Stimulated activated CD8-positive, alpha-beta memory T cell treated with anti-CD3 and anti-CD28 coated beads, Interleukin-15, amount 100 ng/mL, for 48 hours (primary cell): Measurements from ENCODE around the gene TNFRSF14.

Experiments
- DNase-seq, 2 donors: peaks; one replicate each; pipeline ENCODE4 v3.0.0-alpha.2; 2020; ENCODE audit warnings: low read depth in 2 of 2

The TNFRSF14 gene

DNA sequence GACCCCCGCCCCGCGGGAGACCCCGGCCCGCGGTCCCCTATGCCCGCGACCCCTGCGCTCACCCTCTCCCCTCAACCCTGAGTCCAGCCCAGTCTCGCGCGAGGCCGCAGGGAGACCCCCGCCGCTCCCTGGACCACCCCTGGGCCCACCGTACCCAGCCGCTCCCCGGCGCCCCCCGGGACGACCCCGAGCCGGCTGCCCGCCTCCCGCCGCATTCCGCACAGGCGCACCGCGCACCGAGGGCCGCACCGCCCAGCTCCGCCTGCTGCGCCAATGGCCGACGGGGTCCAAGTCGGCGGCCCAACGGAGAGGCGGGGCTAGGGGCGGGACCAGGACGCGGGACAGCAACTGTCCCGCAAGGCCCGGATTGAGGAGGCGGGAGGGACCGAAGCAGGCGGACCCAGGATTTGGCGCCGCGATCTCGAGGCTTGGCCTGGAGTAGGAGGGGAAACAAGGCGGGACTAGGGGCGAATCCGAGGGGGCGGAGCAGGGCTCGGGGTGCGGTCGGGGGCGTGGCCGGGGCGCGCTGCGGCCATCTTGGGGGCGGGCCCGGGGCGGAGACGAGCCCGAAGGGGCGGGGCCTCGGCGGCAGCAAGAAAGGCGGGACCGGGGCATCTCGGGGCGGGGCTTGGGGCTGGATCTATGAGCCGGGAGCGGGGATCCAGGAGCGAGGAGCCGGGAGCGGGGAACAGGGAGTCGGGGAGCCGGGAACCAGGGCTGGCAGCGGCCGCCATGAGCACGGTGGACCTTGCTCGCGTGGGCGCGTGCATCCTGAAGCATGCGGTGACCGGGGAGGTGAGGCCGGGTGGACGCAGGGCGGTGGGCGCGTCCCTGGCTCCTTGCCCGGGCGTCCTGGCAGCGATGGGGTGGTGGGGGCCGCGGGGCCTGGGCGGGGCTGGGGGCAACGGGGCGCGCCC lies 30.2 kb downstream of the TNFRSF14 start, which contains the start of gene PRXL2B:
Gene PRXL2B (plus strand): TSS at position 624 of the 917 bp plus-strand sequence. CDS start 109 bp downstream, at position 733.
- DNase-seq, result peak; percentile 96 to 97

DNA sequence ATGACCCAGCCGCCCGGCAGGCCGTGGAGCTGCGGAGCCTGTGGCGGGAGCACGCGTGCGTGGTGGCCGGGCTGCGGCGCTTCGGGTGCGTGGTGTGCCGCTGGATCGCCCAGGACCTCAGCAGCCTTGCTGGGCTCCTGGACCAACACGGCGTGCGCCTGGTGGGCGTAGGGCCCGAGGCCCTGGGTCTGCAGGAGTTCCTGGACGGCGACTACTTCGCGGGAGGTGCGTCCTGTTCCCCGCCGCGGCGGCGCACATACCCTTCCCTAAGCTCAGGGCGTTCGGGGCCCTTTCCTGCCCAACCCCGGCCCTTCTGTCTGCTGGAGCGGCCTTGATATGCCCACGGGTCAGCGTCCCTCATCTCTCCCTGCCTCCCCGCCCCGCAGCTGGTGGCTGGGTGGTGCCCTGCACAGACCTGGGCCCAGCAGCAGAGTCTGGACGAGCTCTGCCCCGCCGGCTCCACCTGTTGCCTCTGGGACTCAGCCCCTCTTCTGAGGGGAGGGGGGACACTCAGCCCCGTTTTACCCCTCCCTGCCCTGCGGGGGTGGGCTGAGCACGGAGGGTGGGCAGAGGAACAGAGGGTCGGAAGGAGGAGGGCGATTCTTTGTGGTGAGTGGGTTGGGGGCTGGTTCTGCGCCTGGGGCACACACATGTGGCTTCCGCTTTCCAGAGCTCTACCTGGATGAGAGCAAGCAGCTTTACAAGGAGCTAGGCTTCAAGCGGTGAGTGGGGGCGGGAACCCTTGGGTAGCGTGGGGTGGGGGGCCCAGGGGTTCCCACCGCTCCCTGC lies 31.1 kb downstream of the TNFRSF14 start:
- no peak for DNase-seq

DNA sequence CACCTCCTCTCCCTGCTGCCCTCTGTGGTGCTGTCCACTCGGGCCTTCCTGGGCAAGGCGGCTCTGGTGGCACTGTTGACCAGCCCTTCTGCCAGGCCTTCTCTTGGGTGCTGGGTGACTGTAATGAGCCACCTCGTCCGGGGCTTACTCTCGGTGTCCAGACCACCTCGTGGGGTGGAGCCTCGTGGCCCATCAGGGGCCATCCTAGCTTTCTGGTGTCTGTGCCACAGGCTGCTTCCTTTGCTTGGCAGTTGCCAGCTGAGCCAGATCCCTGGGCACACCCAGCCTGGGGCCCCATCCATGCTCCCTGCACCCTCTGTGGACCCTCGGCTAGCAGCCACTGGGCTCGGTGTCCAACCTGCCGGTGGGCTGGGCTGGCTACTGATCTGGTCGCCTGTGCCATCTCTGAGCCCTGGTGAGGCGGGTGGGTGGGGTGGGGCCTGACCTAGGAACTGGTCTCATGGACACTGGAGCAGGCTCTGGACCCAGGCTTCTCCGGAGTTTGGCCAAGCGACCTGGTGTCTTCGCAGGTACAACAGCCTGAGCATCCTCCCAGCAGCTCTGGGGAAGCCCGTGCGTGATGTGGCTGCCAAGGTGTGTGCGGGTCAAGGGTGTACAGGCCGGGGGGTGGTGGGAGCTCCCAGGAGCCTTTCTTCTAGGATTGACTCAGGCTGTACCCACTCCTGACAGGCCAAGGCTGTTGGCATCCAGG lies 31.8 kb downstream of the TNFRSF14 start:
- no peak for DNase-seq

DNA sequence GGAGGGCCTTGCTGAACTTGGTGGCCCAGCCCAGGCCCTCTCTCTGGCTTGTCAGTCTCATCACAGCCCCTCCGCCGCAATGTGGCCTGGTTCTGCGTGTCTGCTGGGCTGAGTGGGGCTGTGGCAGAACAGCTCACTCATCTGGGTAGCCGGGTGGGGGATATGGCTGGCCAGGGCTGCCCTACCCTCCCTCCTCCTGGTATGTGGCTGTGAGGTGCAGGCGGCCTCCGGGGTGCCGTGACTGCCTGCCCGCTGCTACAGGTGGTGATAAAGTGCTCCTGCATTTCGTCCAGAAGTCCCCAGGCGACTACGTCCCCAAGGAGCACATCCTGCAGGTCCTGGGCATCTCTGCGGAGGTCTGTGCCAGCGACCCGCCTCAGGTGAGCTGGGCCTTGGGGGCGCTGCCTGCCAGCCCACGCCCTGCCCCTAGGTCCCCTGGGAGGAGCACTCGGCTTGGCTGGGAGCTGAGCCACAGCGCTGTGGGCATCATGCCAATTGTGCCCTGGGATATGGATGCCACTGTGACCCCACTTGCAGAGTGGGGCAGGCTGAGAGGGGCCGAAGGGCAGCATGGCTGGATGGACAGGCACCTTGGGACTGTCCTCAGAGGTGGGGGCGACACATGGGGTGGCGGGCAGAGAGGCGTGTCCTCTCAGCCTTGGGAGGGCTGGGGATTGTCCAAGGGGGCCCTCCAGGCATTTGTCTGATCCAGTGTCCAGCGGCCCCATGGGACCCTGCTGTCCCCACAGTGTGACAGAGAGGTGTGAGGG lies 32.7 kb downstream of the TNFRSF14 start:
- no peak for DNase-seq

DNA sequence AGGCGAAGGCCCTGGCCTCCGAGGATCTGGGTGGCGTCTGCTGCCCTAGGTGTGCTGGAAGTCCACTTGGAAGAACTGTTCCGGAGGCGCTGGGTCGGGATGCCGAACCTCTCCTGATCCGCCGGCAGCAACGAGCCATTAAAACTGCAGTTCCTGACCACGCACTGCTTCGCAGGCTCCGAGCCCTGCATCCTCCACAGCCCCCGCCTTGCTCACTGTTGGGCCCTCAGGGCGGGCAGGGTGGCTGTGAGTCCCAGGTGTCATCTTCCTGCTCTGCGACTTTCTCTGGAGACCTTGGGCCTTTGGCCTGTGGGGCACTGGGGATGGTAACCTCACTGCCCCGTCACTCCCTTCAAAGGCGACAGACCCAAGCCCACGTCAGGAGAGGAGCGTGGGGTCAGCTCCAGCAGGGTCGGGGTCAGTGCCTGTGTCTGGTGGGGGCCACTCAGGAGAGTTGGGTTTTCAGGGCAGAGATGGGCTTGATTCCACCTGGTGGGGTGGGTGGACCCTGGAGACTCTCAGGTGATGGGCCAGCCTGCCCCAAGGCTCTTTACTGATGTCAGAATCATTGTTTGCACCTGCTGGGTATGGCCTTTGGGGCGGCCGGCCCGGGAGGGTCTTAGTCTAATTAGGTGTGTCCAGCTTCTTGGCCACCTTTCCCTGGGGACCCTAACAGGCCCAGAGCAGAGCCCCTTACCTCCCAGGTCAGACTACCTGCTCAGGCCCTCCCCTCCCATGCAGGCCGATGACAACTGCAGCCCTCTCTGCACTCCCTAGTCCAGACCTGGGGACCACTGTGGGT lies 33.5 kb downstream of the TNFRSF14 start:
- no peak for DNase-seq

DNA sequence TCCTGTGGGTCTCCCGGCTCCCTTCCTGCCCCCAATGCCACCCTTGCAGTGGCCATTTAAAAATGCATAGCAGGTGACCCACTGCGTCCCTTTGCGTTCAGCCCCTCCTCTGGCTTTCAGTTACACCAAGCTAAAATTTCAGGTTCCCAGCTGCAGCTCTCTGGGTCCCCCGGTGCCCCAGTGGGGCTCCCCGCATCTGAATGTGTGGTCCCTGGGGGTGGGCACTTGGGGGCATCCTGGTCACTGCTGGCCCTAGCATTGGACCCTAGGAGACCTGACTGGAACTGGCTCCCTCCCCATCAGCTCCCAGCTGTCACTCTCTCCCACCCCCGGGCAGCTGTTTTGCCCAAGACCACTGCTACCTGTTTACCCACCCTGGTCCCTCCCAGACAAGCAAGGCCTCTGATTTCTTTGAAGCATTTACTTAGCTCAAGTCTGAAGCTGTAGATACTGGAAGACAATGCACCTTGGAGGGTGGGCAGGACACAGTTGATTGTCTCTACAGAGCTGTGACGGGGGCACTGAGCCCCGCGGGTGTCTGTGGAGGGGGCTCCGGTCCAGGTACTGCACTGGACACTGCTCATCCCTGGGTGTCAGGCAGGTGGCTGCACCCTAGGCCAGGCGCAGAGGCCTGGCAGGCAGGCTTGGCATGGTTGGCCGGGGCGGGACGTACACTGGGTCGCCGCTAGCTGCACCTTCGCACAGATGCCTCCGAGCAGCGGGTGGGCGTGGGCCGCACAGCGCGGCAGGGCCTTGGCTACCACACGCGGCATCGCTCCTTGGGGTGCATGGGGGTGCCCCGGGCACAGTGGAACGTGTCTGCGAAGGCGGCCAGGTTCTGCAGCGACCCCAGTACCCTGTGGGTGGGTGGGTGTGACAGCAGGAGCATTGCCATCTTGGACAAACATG lies 34.3 kb downstream of the TNFRSF14 start:
- DNase-seq, result no peak

DNA sequence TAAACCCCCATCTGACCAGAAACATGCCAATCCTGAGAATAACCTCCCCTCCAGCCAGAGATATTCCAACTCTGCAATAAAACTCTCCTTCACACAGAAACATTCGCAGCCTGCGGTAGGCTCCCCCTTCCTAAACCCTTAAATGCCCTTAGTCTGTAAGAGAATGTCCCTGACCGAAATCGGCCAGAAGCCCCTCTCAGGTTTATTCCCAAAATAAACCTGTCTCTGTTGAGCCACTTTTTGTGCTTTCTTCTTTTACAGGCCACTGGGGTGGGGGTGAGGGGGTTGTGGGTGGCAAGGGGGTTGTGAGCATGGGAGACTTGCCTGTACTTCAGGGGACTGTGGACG lies 35.0 kb downstream of the TNFRSF14 start:
- no peak for DNase-seq

DNA sequence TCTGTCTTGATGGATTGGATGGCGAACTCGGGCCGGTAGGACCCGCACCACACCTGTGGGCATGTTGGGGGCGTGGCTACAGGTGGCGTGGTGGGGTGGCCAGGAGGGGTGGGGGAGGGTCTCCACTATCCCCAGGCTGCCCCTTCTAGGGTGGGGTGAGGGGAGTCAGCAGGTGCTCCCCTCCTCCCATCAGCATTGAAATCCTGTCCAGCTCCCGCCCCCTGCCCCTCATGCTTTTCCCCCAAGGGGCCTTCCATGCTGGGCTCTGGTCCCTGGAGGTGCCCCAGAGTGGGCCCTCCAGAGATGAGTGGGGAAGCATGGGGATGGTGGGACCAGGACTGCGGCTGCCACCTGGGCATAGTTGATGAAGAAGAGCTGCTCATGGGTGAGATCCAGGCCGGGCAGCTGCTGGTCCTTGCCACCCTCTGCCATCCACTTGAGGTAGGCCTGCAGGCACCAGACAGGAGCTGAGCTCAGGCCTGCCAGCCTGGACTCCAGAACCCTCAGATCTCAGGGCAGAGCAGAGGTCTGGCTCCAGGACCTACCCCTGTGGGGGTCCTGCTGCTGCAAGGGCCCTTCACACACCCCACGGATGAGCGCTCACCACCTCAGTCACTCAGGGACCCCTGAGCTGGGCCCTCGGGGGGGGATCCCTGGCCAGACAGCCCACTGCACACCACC lies 35.5 kb downstream of the TNFRSF14 start:
- DNase-seq, result no peak

DNA sequence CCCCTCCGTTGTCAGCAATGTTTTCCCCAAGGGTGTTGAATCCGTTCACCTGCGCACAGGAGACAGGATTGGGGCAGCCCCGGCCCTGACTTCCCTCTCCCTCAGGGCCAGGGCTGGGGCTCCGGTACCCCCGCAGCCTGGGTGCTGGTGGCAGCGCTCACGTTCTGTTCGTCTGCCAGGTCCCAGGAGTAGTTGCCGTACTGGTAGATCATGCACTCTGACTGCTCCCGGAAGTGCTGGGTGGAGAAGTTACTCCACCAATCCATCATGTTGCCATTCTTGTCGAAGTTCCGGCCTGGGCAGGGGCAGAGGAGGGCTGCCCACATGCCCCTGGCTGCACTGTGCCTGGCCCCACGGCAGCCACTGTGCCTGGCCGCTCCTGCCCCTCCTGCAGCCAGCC lies 36.5 kb downstream of the TNFRSF14 start:
- no peak for DNase-seq

DNA sequence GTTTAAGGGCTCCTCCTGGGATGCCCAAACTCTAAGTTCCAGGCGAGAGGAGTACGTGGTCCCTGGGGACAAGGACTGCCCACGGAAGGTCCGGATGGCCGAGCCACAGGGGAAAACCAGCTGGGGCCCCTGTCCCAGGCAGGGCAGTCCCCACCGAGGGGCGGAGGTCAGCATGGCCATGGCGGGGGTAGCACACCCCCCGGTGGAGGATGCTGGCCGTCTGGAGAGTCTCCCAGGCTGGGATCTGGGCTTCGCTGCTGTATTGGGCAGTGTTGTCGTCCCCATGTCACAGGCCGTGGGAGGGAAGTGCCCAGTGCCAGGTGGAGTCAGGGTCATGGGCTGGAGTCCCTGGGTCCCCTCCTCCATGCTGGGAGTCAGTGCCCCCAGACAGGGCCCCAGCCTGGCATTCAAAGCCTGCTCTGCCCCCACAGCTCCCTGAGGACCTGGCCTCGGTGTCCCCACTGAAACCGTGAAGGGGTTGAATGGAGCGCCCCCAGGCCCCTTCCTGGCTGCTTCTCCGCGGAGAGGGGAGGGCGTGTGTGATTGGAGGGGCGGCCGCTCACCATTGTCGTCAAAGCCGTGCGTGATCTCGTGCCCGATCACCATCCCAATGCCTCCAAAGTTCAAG lies 37.2 kb downstream of the TNFRSF14 start:
- no peak for DNase-seq

DNA sequence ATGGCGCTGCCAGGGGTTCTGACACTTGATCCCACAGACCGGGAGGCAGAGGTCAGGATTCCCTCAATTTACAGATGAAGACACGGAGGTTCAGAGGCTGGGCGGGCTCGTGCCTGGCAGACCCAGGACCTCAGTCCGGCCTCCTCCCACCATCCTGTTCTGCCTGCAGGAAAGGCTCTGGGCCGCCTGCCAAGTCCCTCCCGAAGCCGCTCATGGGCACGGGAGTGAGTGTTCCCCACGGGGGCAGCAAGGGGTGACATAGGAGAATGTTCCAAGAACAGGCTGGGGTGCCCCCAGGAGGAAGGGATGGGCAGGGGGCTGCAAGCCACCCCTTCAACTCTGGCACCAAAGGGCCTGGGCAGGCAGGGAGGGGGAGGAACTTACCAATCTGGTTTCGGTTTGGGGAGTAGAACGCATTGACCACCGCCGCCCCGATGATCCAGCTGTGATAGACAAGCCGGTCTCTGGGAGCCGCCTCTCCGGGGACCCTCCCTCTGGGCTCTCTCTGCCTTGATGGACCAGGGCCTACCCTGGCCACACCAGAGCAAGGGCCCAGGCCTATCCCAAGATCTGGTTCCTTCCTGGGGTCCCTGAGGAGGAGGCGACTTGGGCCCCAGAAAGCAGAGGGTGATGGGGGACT lies 38.0 kb downstream of the TNFRSF14 start:
- no peak for DNase-seq

DNA sequence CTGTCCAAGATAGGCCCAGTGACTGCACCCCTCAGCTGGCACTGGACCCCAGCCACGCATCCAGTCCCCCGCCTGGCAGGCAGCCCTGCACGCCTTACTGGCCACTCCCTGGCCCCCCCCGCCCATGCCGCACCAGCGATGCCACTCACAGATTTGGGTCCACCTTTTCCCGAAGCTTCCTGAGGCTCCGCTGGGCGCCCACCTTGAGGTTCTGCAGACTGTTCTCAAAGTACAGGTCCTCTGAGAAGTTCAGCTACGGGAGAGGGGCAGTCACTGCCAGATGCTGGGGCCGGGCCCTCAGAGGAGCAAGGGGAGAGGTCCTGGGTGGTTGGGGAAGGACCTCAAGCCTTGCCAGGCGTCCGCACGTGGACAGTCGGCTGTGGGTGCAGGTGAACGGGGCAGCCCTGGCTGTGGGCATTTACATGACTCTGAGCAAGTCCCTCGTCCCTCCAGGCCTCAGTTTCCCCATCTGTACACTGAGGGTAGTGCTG lies 38.5 kb downstream of the TNFRSF14 start:
- no peak for DNase-seq

DNA sequence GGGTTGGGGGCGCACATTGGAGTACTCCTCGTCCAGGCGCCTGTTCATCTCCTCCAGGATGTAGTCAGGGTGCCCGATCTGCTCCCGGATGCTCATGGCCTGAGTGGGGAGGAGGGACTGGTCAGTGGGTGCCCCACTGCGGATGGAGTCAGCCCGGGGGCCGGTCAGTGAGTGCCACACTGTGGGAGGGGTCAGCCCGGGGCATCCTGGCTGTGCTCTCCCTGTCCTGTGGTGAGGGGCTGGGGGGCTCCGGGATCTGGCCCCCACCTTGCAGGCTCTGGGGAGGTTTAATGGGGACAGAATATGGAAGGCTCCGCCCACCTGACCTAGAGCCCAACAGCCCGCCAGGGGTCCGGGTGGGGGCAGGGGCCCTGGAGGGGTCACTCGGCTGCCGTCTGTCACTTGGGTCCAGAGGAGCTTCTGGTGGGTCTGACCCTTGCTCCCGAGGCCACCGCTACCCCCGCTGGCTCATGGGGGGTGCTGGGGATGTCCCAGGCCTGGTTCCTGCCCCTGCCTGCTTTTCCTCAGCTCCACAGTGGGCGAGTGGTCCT lies 39.2 kb downstream of the TNFRSF14 start:
- no peak for DNase-seq

DNA sequence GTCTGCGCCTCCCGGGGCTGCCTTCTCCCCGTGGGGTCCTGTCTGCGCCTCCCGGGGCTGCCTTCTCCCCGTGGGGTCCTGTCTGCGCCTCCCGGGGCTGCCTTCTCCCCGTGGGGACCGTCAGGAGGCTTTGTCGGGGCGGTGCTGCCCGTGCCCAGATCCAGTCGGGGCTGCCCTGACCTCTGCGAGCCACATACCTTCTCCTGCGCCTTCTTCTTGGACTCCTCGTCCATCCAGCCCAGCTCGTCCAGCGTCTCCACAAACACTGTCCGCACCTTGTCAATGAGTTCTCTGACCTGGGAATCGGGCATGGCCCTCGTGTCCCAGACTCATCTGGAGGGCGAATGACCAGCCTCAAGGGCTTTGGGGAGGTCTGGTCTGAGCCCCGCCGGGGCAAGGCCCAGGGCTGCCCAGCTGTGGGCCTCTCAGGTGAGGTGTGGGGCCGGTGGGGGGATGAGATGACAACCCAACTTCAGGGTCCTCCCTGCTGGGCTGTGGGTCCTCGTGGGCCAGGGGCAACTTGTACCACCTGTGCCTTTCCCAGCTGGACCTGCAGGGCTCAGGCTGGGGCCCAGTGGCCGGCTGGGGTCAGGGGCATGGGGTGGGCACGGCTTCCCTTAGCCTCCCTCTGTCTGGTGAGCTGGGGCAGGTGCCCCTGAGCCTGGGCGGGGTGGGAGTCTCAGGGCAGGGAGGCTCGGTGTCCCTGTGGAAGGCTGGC lies 39.8 kb downstream of the TNFRSF14 start:
- no peak for DNase-seq

DNA sequence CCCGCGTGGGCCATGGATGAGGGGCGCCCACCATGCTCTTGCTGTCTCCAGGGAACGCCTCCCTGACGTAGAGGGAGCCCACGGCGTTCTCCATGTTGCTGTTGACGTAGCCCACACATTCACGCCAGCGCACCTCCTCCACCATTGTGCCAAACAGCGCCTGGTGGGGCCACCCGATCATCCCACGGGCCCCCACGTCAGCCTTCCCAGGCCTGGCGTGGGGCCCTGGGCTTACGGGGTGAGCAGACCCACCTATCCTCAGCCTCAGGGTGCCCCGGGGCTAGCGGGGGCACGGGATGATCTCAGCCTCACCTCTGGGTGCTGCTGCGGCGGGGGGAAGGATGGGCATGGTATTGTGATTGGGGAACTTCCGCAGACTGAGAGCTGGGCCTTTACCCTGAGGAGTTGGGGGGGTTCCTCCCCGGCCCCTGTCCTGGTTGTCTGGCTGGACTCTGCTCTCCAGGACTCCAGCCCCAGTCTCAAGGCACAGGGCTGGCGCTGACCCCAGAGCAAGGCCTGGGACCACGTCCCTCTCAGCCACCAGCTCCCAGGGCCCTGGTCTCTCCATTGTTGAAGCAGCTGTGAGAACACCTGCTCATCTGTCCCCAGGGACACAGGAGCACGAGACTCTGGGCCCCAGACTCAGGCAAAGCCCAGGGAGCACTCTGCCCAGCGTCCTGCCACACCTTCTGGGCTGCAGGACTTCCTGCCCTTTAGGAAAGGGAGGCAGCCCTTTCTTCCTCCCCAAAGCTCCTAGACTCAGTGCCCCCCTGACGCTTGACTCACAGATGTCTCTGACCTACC lies 40.6 kb downstream of the TNFRSF14 start:
- DNase-seq, result no peak
